Pancreas (tissue), 10 donors: Measurements from ENCODE around the gene MARCKS. TPM values are rescaled to one million over a fixed set of nuclear protein-coding genes. Genes with fewer than 3 reads are reported as not detected.
A peak's percentile ranks its signal among the peaks of the same experiment; 100 is the strongest.

ENCODE experiments used
- ATAC-seq, 4 donors: fragments of 200-7000 bp; cut with Tn5 transposase; one replicate each; pipeline versions ENCODE4 v1.8.0 to v1.9.1; 2020; ENCODE audit warnings: mild to moderate bottlenecking in 4 of 4, moderate library complexity in 4 of 4
- DNase-seq, 6 donors: peaks; one replicate each; pipeline ENCODE4 v3.0.0-alpha.2; 2020
- FAIRE-seq: peaks from 2 replicates; lab custom pipeline; 2012; peaks lifted over from hg19 to GRCh38; lab: Jason Lieb, UNC
- H3K27ac ChIP-seq, 4 donors: fragments of 200-600 bp; sonication (generic); 1 replicate in 3 of 4; 2 replicates in 1 of 4; pipeline versions ENCODE4 v1.5.0 to v1.8.0; 2020
- H3K27me3 ChIP-seq, 4 donors: fragments of 200-600 bp; one replicate each; pipeline ENCODE4 v1.8.0; 2021
- H3K36me3 ChIP-seq, 3 donors: fragments of 200-600 bp; sonication (generic) in 1 of 3; one replicate each; pipeline versions ENCODE4 v1.5.0 to v1.8.0; 2020 to 2021
- H3K4me1 ChIP-seq, 3 donors: fragments of 200-600 bp; one replicate each; pipeline ENCODE4 v1.8.0; 2021
- H3K4me3 ChIP-seq, 4 donors: fragments of 200-600 bp; sonication (generic) in 2 of 4; one replicate each; pipeline versions ENCODE4 v1.5.0 to v1.8.0; 2020 to 2021
- H3K9me3 ChIP-seq, 4 donors: fragments of 200-600 bp; one replicate each; pipeline ENCODE4 v1.8.0; 2021
- WGBS, 2 donors: extraction: QIAGEN DNeasy Blood & Tissue Kit; methylation state at CpG; one replicate each; pipeline ENCODE4 v1.1.7; 2013; 5-methylcytosine and 5-hydroxymethylcytosine counted together
- intact Hi-C, 3 donors: fragments of 100-400 bp; cut with DNase I; formaldehyde crosslinking; loops; one replicate each; pipeline versions ENCODE4 v1.11.1 to v1.14.2; 2022
- polyA plus RNA-seq, 2 donors: library from polyadenylated mRNA; stranded (reverse); fragments of 200-250 nt; gene quantifications; one replicate each; pipeline ENCODE4 v1.2.3, GENCODE V29; 2013
- total RNA-seq, 6 donors: library from RNA; stranded (reverse); fragmentation: NEBNext Ultra II Directional in 4 of 6; extraction: Animal tissue kit (Norgen Biotek cat#: 25700) in 4 of 6; gene quantifications; one replicate each; pipeline versions ENCODE4 v1.2.1 to v1.2.4, GENCODE V29; 2021 to 2023
- TF ChIP-seq, protein P1 (sequence below), 4 donors: fragments of 200-600 bp; sonication (generic) in 3 of 4; IDR thresholded peaks; one replicate each; pipeline versions ENCODE4 v1.5.0 to v1.8.0; 2021; ENCODE audit warnings: antibody characterized with exemption in 4 of 4
- donor health status: healthy with polysubstance abuse.
- donor health status: DM: no; HTN: no; CAD: no; lungs with moderate emphysema.
- donor health status: DM: no; HTN: no; CAD: no.
- donor health status: control.
- donor health status: control.
- donor health status: Bipolar disorder and iron deficiency.
- donor health status: DM: yes; HTN: yes; CAD: no.
- donor health status: DM: no; HTN: no; CAD: no.
- donor health status: DM: no; HTN: no; CAD: no.
- donor health status: DM: yes; HTN: yes; CAD: no.

Gene MARCKS
- total and polyA plus RNA-seq, 8 donors = 14.0 to 118 (median 51.8) TPM

DNA sequence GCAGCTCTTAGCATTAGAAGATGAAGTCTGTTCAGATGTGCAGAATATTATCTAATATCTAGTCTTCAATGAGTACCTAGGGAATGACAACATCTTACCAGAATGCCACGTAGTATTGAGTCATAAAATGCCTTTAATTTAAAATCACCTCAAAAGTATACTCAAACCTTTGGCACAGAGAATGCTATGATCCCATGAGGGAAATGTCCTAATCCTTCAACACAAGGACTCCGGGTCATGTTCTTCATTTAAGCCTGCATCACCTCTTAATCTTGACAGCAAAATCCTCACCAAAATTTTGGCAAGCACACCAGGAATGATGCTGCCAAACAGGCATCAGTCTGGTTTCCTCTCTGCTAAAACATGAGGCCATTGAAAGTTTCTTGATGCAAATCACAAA, 23.6 kb upstream of the MARCKS start:
- ATAC-seq (no peak), FAIRE-seq (no peak)

GRCh38 chr6:113837170-113837569, 20.0 kb upstream of the MARCKS start:
- Histone ChIP-seq H3K4me1 (peaks cover 0 to 10% (median 0%) of the 10 kb centered on the region in 3 donors), H3K27ac (peak overlapping the region in 2 of 4 donors; percentile 13 to 20), H3K36me3 (no peaks in the 10 kb centered on the region), H3K9me3 (no peaks in the 10 kb centered on the region), H3K27me3 (no peaks in the 10 kb centered on the region), H3K4me3 (no peak overlapping the region)
- no peak for FAIRE-seq
- WGBS, 2 donors = 41% methylated on average over 2 of the region's 2 CpGs
- intact Hi-C loops = no loop called here
- TF ChIP-seq, protein P1, sequence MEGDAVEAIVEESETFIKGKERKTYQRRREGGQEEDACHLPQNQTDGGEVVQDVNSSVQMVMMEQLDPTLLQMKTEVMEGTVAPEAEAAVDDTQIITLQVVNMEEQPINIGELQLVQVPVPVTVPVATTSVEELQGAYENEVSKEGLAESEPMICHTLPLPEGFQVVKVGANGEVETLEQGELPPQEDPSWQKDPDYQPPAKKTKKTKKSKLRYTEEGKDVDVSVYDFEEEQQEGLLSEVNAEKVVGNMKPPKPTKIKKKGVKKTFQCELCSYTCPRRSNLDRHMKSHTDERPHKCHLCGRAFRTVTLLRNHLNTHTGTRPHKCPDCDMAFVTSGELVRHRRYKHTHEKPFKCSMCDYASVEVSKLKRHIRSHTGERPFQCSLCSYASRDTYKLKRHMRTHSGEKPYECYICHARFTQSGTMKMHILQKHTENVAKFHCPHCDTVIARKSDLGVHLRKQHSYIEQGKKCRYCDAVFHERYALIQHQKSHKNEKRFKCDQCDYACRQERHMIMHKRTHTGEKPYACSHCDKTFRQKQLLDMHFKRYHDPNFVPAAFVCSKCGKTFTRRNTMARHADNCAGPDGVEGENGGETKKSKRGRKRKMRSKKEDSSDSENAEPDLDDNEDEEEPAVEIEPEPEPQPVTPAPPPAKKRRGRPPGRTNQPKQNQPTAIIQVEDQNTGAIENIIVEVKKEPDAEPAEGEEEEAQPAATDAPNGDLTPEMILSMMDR (IDR thresholded peaks at IDR 0.05) = no peak
- peak; percentile 58 to 94 (median 79) for ATAC-seq
- DNase-seq = peak in 2 of 6 donors; percentile 55 to 72

More for the DNA sequence above, 23.6 kb upstream of the MARCKS start:
- Histone ChIP-seq H3K27me3 (no peaks in the 10 kb centered on the region), H3K4me3 (no peak overlapping the region), H3K4me1 (peaks cover 15 to 25% (median 19%) of the 10 kb centered on the region in 3 donors), H3K36me3 (no peaks in the 10 kb centered on the region), H3K27ac (no peak overlapping the region), H3K9me3 (no peaks in the 10 kb centered on the region)
- no peak for DNase-seq
- TF ChIP-seq, protein P1 (IDR thresholded peaks at IDR 0.05) = no peak
- intact Hi-C loops = no loop called here
- 81 to 87% methylated on average over 2 of the region's 2 CpGs for WGBS, 2 donors

- FAIRE-seq (no peak), DNase-seq (no peak), ATAC-seq (no peak)
- 36 to 54% methylated on average over 1 of the region's 1 CpG for WGBS, 2 donors
- TF ChIP-seq, protein P1 (IDR thresholded peaks at IDR 0.05) = no peak
- Histone ChIP-seq H3K27me3 (no peaks in the 10 kb centered on the region), H3K4me3 (no peak overlapping the region), H3K27ac (no peak overlapping the region), H3K4me1 (peaks cover 0 to 5% (median 0%) of the 10 kb centered on the region in 3 donors), H3K9me3 (no peaks in the 10 kb centered on the region), H3K36me3 (no peaks in the 10 kb centered on the region)
- intact Hi-C loops = no loop called here
These were observed 15.0 kb upstream of the MARCKS start for GRCh38 chr6:113842165-113842564.

DNA sequence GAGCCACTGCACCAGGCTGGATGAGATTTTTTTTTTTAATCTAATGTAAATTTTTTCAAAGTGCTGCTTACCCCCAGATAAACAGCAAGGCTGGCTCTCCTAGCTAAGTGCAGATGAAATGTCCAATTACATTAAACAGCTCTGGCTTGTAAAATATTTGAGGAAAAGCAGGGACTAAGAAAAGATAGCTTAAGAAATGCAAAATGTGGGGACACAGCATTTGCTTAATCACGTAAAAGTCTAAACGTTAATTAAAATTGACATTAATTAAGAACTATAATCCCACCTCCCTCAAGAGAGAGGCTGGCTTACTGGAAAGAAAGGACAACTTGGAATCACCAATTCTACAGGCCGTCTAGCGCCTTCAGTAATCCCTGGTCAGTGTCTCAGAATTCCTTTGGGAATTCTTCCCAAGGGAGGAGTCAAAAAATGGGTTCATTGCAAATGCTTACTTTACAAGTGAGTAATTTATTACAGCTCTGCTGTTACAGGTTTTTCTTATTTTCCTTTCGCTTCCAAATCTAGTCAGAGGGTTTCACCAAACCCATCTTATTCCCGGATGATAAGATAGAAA, 13.6 kb upstream of the MARCKS start:
- Histone ChIP-seq H3K27me3 (no peaks in the 10 kb centered on the region), H3K27ac (no peak overlapping the region), H3K4me3 (no peak overlapping the region), H3K36me3 (no peaks in the 10 kb centered on the region), H3K9me3 (no peaks in the 10 kb centered on the region), H3K4me1 (no peaks in the 10 kb centered on the region)
- FAIRE-seq (no peak), ATAC-seq (no peak), DNase-seq (no peak)
- TF ChIP-seq, protein P1 (IDR thresholded peaks at IDR 0.05) = no peak
- intact Hi-C loops = no loop called here
- 93 to 95% methylated on average over 6 of the region's 6 CpGs for WGBS, 2 donors

GRCh38 chr6:113846577-113846976, 10.6 kb upstream of the MARCKS start:
- TF ChIP-seq, protein P1 (IDR thresholded peaks at IDR 0.05) = no peak

More at GRCh38 chr6:113846577-113846976, 10.6 kb upstream of the MARCKS start:
- no peaks in the 10 kb centered on the region for H3K4me1 ChIP-seq
- FAIRE-seq (no peak), DNase-seq (no peak), ATAC-seq (no peak)
- H3K4me3 ChIP-seq = no peak overlapping the region
- 93 to 95% methylated on average over 1 of the region's 1 CpG for whole genome bisulfite sequencing, 2 donors
- H3K27ac ChIP-seq = no peak overlapping the region
- no peaks in the 10 kb centered on the region for H3K9me3 ChIP-seq
- H3K36me3 ChIP-seq = no peaks in the 10 kb centered on the region
- H3K27me3 ChIP-seq = no peaks in the 10 kb centered on the region
- intact Hi-C loops = no loop called here
